K562 (cell line): ENCODE results near the gene PRR16. TPM values are rescaled to one million over a fixed set of nuclear protein-coding genes. Genes with fewer than 3 reads are reported as not detected.

Source experiments
- ATAC-seq: fragments of 200-7000 bp; cut with Tn5 transposase; 3 replicates; pipeline ENCODE4 v1.9.1; 2020; ENCODE audit warnings: moderate library complexity
- BruUV-seq: library from RNA; stranded (reverse); fragments of 400-500 nt; replicated peaks from 2 replicates; lab custom pipeline; 2021; lab: Mats Ljungman, UMichigan
- CTCF ChIA-PET: fragments of 300-600 bp; formaldehyde crosslinking; extraction: SDS; loops from one replicate; lab custom pipeline; 2021; ENCODE audit warnings: low intra/inter-chr PET ratio; lab: Yijun Ruan, JAX
- POLR2A ChIA-PET: fragments of 300-600, 350-650 bp; sonication (Branson Sonifier 250); formaldehyde crosslinking; extraction: SDS; loops from one replicate; lab custom pipeline; 2021; ENCODE audit warnings: antibody characterized with exemption, inconsistent platforms; lab: Yijun Ruan, JAX
- DNase-seq, 4 experiments: peaks; one replicate each; pipeline versions ENCODE4 v3.0.0 to v3.0.0-alpha.2; 2011 to 2018; ENCODE audit warnings: low spot score in 3 of 4, mixed read lengths in 3 of 4; ENCODE audit errors: extremely low read depth in 1 of 4
- FAIRE-seq: peaks from 2 replicates; lab custom pipeline; 2011; peaks lifted over from hg19 to GRCh38; lab: Jason Lieb, UNC
- H2AFZ ChIP-seq: 2 replicates; pipeline ENCODE4 v1.6.0; 2011; ENCODE audit warnings: low read depth, low read length, control low read depth, inconsistent platforms
- H3K27ac ChIP-seq: fragments of 200-600 bp; 3 replicates; pipeline ENCODE4 v1.8.0; 2011; ENCODE audit warnings: low read depth, mild to moderate bottlenecking, control low read depth, inconsistent platforms, low read length, moderate library complexity, mixed read lengths; ENCODE audit errors: extremely low read depth
- H3K27me3 ChIP-seq, 2 experiments: fragments of 300-600 bp in 1 of 2; 2 replicates in 1 of 2; 3 replicates in 1 of 2; pipeline versions ENCODE4 v1.6.0 to v1.8.0; 2011; ENCODE audit warnings: inconsistent platforms in 2 of 2, low read length in 2 of 2, mild to moderate bottlenecking in 1 of 2, mixed read lengths in 1 of 2, moderate library complexity in 1 of 2; ENCODE audit not compliant: control insufficient read depth in 2 of 2, insufficient read depth in 2 of 2
- H3K36me3 ChIP-seq: fragments of 300-600 bp; 3 replicates; pipeline ENCODE4 v1.8.0; 2011; ENCODE audit warnings: mild to moderate bottlenecking, low read length, inconsistent platforms; ENCODE audit not compliant: control insufficient read depth, insufficient read depth
- H3K4me1 ChIP-seq, 2 experiments: fragments of 200-600 bp in 1 of 2; replicated peaks in 1 of 2; 2 replicates in 1 of 2; 3 replicates in 1 of 2; pipeline versions ENCODE4 v1.5.1 to v1.8.0; 2011; ENCODE audit warnings: inconsistent platforms in 2 of 2, low read length in 2 of 2, mild to moderate bottlenecking in 1 of 2, mixed read lengths in 1 of 2, moderate library complexity in 1 of 2; ENCODE audit not compliant: control insufficient read depth in 2 of 2, insufficient read depth in 2 of 2
- H3K4me2 ChIP-seq: 2 replicates; pipeline ENCODE4 v1.6.1; 2011; ENCODE audit warnings: low read length, control low read depth, inconsistent platforms, mixed read lengths; ENCODE audit not compliant: insufficient read depth
- H3K4me3 ChIP-seq: fragments of 200-600 bp; sonication (generic), shearing (Covaris generic); 2 replicates; pipeline ENCODE4 v1.5.1; 2016; ENCODE audit warnings: control low read depth, inconsistent platforms
- H3K79me2 ChIP-seq: fragments of 200-600 bp; 3 replicates; pipeline ENCODE4 v1.8.0; 2011; ENCODE audit warnings: low read length, inconsistent platforms; ENCODE audit not compliant: control insufficient read depth, insufficient read depth
- H3K9ac ChIP-seq, 2 experiments: 2 replicates each; pipeline versions ENCODE4 v1.6.0 to v1.6.1; 2011; ENCODE audit warnings: low read depth in 2 of 2, low read length in 2 of 2, control low read depth in 1 of 2, inconsistent platforms in 1 of 2, mild to moderate bottlenecking in 1 of 2, mixed read lengths in 1 of 2; ENCODE audit not compliant: insufficient read depth in 1 of 2
- H3K9me1 ChIP-seq: one replicate; pipeline ENCODE4 v1.6.0; 2011; ENCODE audit warnings: inconsistent platforms, mild to moderate bottlenecking, low read length, moderate library complexity; ENCODE audit not compliant: control insufficient read depth, insufficient read depth
- H3K9me3 ChIP-seq: replicated peaks from 2 replicates; pipeline ENCODE4 v1.5.1; 2011; ENCODE audit warnings: low read depth, low read length, inconsistent platforms; ENCODE audit not compliant: control insufficient read depth, insufficient read depth
- H4K20me1 ChIP-seq: replicated peaks from 2 replicates; pipeline ENCODE4 v1.6.1; 2011; ENCODE audit warnings: low read length, inconsistent platforms, mixed read lengths; ENCODE audit not compliant: control insufficient read depth, insufficient read depth
- AFF1 ChIP-seq, 2 experiments: fragments of 450-650 bp; IDR thresholded peaks; 2 replicates each; pipeline ENCODE4 v1.6.1; 2018; ENCODE audit warnings: mild to moderate bottlenecking in 2 of 2, low read depth in 1 of 2; ENCODE audit not compliant: partially characterized antibody in 2 of 2
- BMI1 ChIP-seq: fragments of 150-350 bp; IDR thresholded peaks from 2 replicates; pipeline ENCODE4 v1.6.1; 2014; ENCODE audit warnings: low read length
- FOXA3 ChIP-seq, 2 experiments: fragments of 450-650 bp in 1 of 2; sonication (generic) in 1 of 2; formaldehyde crosslinking; IDR thresholded peaks in 1 of 2; conservative IDR thresholded peaks in 1 of 2; 2 replicates each; pipeline versions ENCODE4 v1.4.0 to v1.8.0; 2020 to 2022; ENCODE audit warnings: mild to moderate bottlenecking in 2 of 2, missing genetic modification reagents in 1 of 2
- HDAC6 ChIP-seq: IDR thresholded peaks from 2 replicates; pipeline ENCODE4 v1.6.1; 2012; ENCODE audit warnings: low read depth, mild to moderate bottlenecking, control low read depth, inconsistent platforms, low read length, moderate library complexity
- KDM2B ChIP-seq: fragments of 250-450 bp; sonication (Bioruptor Pico); IDR thresholded peaks from 2 replicates; pipeline ENCODE4 v1.8.0; 2021; ENCODE audit warnings: mild to moderate bottlenecking, moderate library complexity
- MBD1 ChIP-seq: fragments of 250-450 bp; sonication (Bioruptor Pico); IDR thresholded peaks from 2 replicates; pipeline ENCODE4 v1.8.0; 2022; ENCODE audit warnings: inconsistent platforms
- MITF ChIP-seq: IDR thresholded peaks from 2 replicates; pipeline ENCODE4 v1.6.1; 2014; ENCODE audit warnings: antibody characterized with exemption
- MYNN ChIP-seq, 2 experiments: sonication (generic); formaldehyde crosslinking in 1 of 2; IDR thresholded peaks; 2 replicates each; pipeline versions ENCODE4 v1.5.0 to v1.6.1; 2016 to 2020; ENCODE audit warnings: antibody characterized with exemption in 1 of 2, missing genetic modification reagents in 1 of 2
- NONO ChIP-seq, 2 experiments: fragments of 200-400 bp in 1 of 2; fragments of 450-650 bp in 1 of 2; formaldehyde crosslinking in 1 of 2; IDR thresholded peaks; 2 replicates each; pipeline ENCODE4 v1.6.1; 2017; ENCODE audit warnings: low read depth in 2 of 2, mild to moderate bottlenecking in 2 of 2, moderate library complexity in 2 of 2, low read length in 1 of 2
- RBM17 ChIP-seq: fragments of 200-400 bp; formaldehyde crosslinking; IDR thresholded peaks from 2 replicates; pipeline ENCODE4 v1.6.1; 2017; ENCODE audit warnings: low read depth, mild to moderate bottlenecking, low read length, borderline replicate concordance
- TAF9B ChIP-seq: fragments of 450-650 bp; IDR thresholded peaks from 2 replicates; pipeline ENCODE4 v1.6.1; 2018; ENCODE audit warnings: mild to moderate bottlenecking; ENCODE audit not compliant: partially characterized antibody
- TCF7L2 ChIP-seq: fragments of 150-350 bp; IDR thresholded peaks from 2 replicates; pipeline ENCODE4 v1.6.1; 2016; ENCODE audit warnings: low read depth, mild to moderate bottlenecking, low read length, moderate library complexity
- TOE1 ChIP-seq, 2 experiments: fragments of 450-650 bp in 1 of 2; sonication (generic) in 1 of 2; formaldehyde crosslinking in 1 of 2; IDR thresholded peaks; 2 replicates each; pipeline versions ENCODE4 v1.7.1 to v1.8.0; 2016 to 2022; ENCODE audit warnings: borderline replicate concordance in 2 of 2, mild to moderate bottlenecking in 2 of 2, antibody characterized with exemption in 1 of 2, inconsistent platforms in 1 of 2, low read depth in 1 of 2, missing genetic modification reagents in 1 of 2, moderate library complexity in 1 of 2
- ZNF143 ChIP-seq: sonication (generic); formaldehyde crosslinking; IDR thresholded peaks from 2 replicates; pipeline ENCODE4 v1.9.0; 2022; ENCODE audit warnings: mild to moderate bottlenecking, missing genetic modification reagents
- ZNF324 ChIP-seq: fragments of 250-450 bp; sonication (Bioruptor Pico); IDR thresholded peaks from 2 replicates; pipeline ENCODE4 v1.4.0; 2020; ENCODE audit warnings: mild to moderate bottlenecking
- ZNF584 ChIP-seq: fragments of 200-800 bp; sonication (Bioruptor generic); IDR thresholded peaks from 2 replicates; pipeline ENCODE4 v1.6.1; 2016; ENCODE audit warnings: low read depth, mild to moderate bottlenecking, missing genetic modification characterization, missing compliant biosample characterization
- in situ Hi-C: fragments of 300-500 bp; cut with MboI; formaldehyde crosslinking; loops from 4 replicates; pipeline ENCODE4 v1.15.0; 2018; ENCODE audit warnings: inconsistent platforms, mixed read lengths
- intact Hi-C: fragments of 100-400 bp; cut with micrococcal nuclease; formaldehyde crosslinking; loops from 2 replicates; pipeline ENCODE4 v1.14.2; 2022
- polyA plus RNA-seq, 8 experiments: library from polyadenylated mRNA; depleted of rRNA in 4 of 8; stranded (reverse) in 5 of 8; unstranded in 3 of 8; fragments of >200 nt; fragmentation: Nextera tagmentation in 2 of 8; fragmentation: Illumina TruSeq in 1 of 8; extraction: Ambion mirVana in 2 of 8; extraction: Trizol in 1 of 8; gene quantifications; 2 replicates each; pipeline versions ENCODE4 v1.2.1 to v1.2.3, GENCODE V29; 2011 to 2014; ENCODE audit warnings: inconsistent platforms in 1 of 8, missing spikeins in 1 of 8
- total RNA-seq, 7 experiments: library from RNA; depleted of rRNA in 6 of 7; stranded (reverse); fragments of >200 nt in 6 of 7; fragmentation: Illumina TruSeq in 2 of 7; extraction: Trizol in 2 of 7; gene quantifications; 2 replicates each; pipeline versions ENCODE4 v1.2.1 to v1.2.3, GENCODE V29; 2011 to 2021; ENCODE audit warnings: low replicate concordance in 1 of 7

The PRR16 gene
- total and polyA plus RNA-seq, 9 of the 15 experiments (the other 6 are each of a cell fraction or from before 2014, with no cell fraction given) = 0.61 to 10.1 (median 3.3) TPM

GRCh38 chr5:120613729-120614128, 149.6 kb downstream of the PRR16 start:
- Histone ChIP-seq H3K36me3 (no peaks in the 10 kb centered on the region), H3K9me1 (no peaks in the 10 kb centered on the region), H3K4me3 (no peak overlapping the region), H3K9me3 (no peaks in the 10 kb centered on the region; the same call in 1 of the 2 replicates), H3K4me2 (no peak overlapping the region), H4K20me1 (no peaks in the 10 kb centered on the region), H2AFZ (no peak overlapping the region), H3K4me1 (no peaks in the 10 kb centered on the region), H3K79me2 (no peaks in the 10 kb centered on the region), H3K27ac (no peak overlapping the region), H3K9ac (no peak overlapping the region), H3K27me3 (no peaks in the 10 kb centered on the region)
- BruUV-seq = no TSS peak
- ChIA-PET POLR2A (no interaction called here), CTCF (no interaction called here)
- in situ Hi-C loops (no loop called here), intact Hi-C loops (no loop called here)
- DNase-seq (no peak), FAIRE-seq (no peak), ATAC-seq (no peak)
- TF ChIP-seq MYNN (IDR thresholded peaks at IDR 0.05) (no peak), MYNN (CRISPR knock-in tag; IDR thresholded peaks at IDR 0.05) (no peak), NONO (IDR thresholded peaks at IDR 0.05; ENCODE audit: low read depth in 2 of 2, low read length in 1 of 2) (no peak), TCF7L2 (no peak), TAF9B (no peak), AFF1 (IDR thresholded peaks at IDR 0.05; ENCODE audit: low read depth in 1 of 2, partially characterized antibody in 2 of 2) (no peak), ZNF584 (no peak), BMI1 (no peak), MITF (no peak), MBD1 (CRISPR knock-in tag) (no peak), ZNF143 (CRISPR knock-in tag) (no peak), RBM17 (no peak), FOXA3 (CRISPR knock-in tag; conservative IDR thresholded peaks at IDR 0.05 in 1 of 2, IDR thresholded peaks at IDR 0.05 in 1 of 2) (no peak), KDM2B (no peak), ZNF324 (no peak), TOE1 (IDR thresholded peaks at IDR 0.05; ENCODE audit: borderline replicate concordance) (no peak), TOE1 (CRISPR knock-in tag; IDR thresholded peaks at IDR 0.05; ENCODE audit: borderline replicate concordance, low read depth) (no peak), HDAC6 (no peak)
